CD14-positive monocyte (primary cell): ENCODE results near the gene RDH12. TPM values are rescaled to one million over a fixed set of nuclear protein-coding genes. Genes with fewer than 3 reads are reported as not detected.

Experiments used
- DNase-seq, 3 donors: peaks; one replicate each; pipeline ENCODE4 v3.0.0-alpha.2; 2011 to 2022
- H2AFZ ChIP-seq: 2 replicates; pipeline ENCODE4 v1.6.0; 2012; ENCODE audit warnings: mild to moderate bottlenecking, low read depth, low read length, inconsistent platforms; ENCODE audit not compliant: insufficient read depth, poor library complexity, severe bottlenecking
- H3K27ac ChIP-seq, 2 donors: 1 replicate in 1 of 2; 2 replicates in 1 of 2; pipeline ENCODE4 v1.5.1; 2012 to 2013; ENCODE audit warnings: low read length in 2 of 2, control low read depth in 1 of 2, inconsistent platforms in 1 of 2, low read depth in 1 of 2, mild to moderate bottlenecking in 1 of 2
- H3K27me3 ChIP-seq, 2 donors: one replicate each; pipeline versions ENCODE4 v1.6.0 to v1.6.1; 2011 to 2013; ENCODE audit warnings: low read length in 2 of 2; ENCODE audit not compliant: control insufficient read depth in 2 of 2, insufficient read depth in 2 of 2
- H3K36me3 ChIP-seq, 2 donors: replicated peaks in 1 of 2; 1 replicate in 1 of 2; 2 replicates in 1 of 2; pipeline versions ENCODE4 v1.5.1 to v1.6.1; 2012 to 2013; ENCODE audit warnings: low read length in 2 of 2, control low read depth in 1 of 2, inconsistent platforms in 1 of 2, mild to moderate bottlenecking in 1 of 2; ENCODE audit not compliant: insufficient read depth in 2 of 2, control insufficient read depth in 1 of 2
- H3K4me1 ChIP-seq, 2 donors: 1 replicate in 1 of 2; 2 replicates in 1 of 2; pipeline versions ENCODE4 v1.5.1 to v1.6.1; 2012 to 2013; ENCODE audit warnings: low read length in 2 of 2, control low read depth in 1 of 2, inconsistent platforms in 1 of 2, mild to moderate bottlenecking in 1 of 2, moderate library complexity in 1 of 2; ENCODE audit not compliant: insufficient read depth in 2 of 2, control insufficient read depth in 1 of 2
- H3K4me2 ChIP-seq: replicated peaks from 2 replicates; pipeline ENCODE3; 2012; ENCODE audit warnings: low read length, moderate library complexity, mild to moderate bottlenecking; ENCODE audit not compliant: poor library complexity, severe bottlenecking; ENCODE audit errors: extremely low read depth
- H3K4me3 ChIP-seq, 3 experiments: fragments of 200-600 bp in 1 of 3; sonication (generic) in 1 of 3; replicated peaks in 1 of 3; 1 replicate in 2 of 3; 2 replicates in 1 of 3; pipeline ENCODE4 v1.5.1; 2011 to 2013; ENCODE audit warnings: low read length in 3 of 3, mild to moderate bottlenecking in 3 of 3, control low read depth in 2 of 3, low read depth in 2 of 3, inconsistent platforms in 1 of 3, moderate library complexity in 1 of 3
- H3K79me2 ChIP-seq: 2 replicates; pipeline ENCODE4 v1.6.0; 2012; ENCODE audit warnings: mild to moderate bottlenecking, control low read depth, inconsistent platforms, low read length, moderate library complexity; ENCODE audit not compliant: insufficient read depth
- H3K9ac ChIP-seq: 2 replicates; pipeline ENCODE4 v1.6.0; 2017; ENCODE audit warnings: low read length, mild to moderate bottlenecking; ENCODE audit not compliant: insufficient read depth, poor library complexity, severe bottlenecking
- H3K9me3 ChIP-seq, 2 donors: replicated peaks in 1 of 2; 1 replicate in 1 of 2; 2 replicates in 1 of 2; pipeline versions ENCODE4 v1.5.1 to v1.6.1; 2012 to 2013; ENCODE audit warnings: low read length in 2 of 2, control low read depth in 1 of 2; ENCODE audit not compliant: control insufficient read depth in 1 of 2, insufficient read depth in 1 of 2
- H4K20me1 ChIP-seq: 2 replicates; pipeline ENCODE4 v1.6.0; 2012; ENCODE audit warnings: mild to moderate bottlenecking, low read length, control low read depth, moderate library complexity; ENCODE audit not compliant: insufficient read depth
- H3K27ac Mint-ChIP-seq, 7 donors: one replicate each; pipeline ENCODE4 v1.8.0; 2020; ENCODE audit warnings: mild to moderate bottlenecking in 7 of 7, mixed read lengths in 7 of 7, moderate library complexity in 6 of 7, inconsistent platforms in 2 of 7
- H3K27me3 Mint-ChIP-seq, 3 donors: one replicate each; pipeline ENCODE4 v1.8.0; 2021 to 2022; ENCODE audit warnings: low read depth in 3 of 3, mild to moderate bottlenecking in 3 of 3, mixed read lengths in 3 of 3, moderate library complexity in 3 of 3, inconsistent platforms in 1 of 3
- H3K36me3 Mint-ChIP-seq, 2 donors: one replicate each; pipeline ENCODE4 v1.8.0; 2020; ENCODE audit warnings: mixed read lengths in 2 of 2, inconsistent platforms in 1 of 2, mild to moderate bottlenecking in 1 of 2
- H3K4me1 Mint-ChIP-seq: one replicate; pipeline ENCODE4 v1.8.0; 2020; ENCODE audit warnings: mild to moderate bottlenecking, mixed read lengths
- H3K4me3 Mint-ChIP-seq, 2 donors: one replicate each; pipeline ENCODE4 v1.8.0; 2020; ENCODE audit warnings: mild to moderate bottlenecking in 2 of 2, mixed read lengths in 2 of 2, moderate library complexity in 1 of 2
- H3K9me3 Mint-ChIP-seq, 7 donors: one replicate each; pipeline ENCODE4 v1.8.0; 2020 to 2022; ENCODE audit warnings: mixed read lengths in 7 of 7, mild to moderate bottlenecking in 6 of 7, moderate library complexity in 6 of 7, inconsistent platforms in 2 of 7
- CTCF ChIP-seq: fragments of 200-600 bp; IDR thresholded peaks from one replicate; pipeline ENCODE4 v1.8.0; 2022; ENCODE audit warnings: antibody characterized with exemption, mild to moderate bottlenecking
- WGBS: methylation state at CpG from one replicate; pipeline ENCODE4 v1.1.5; 2013; ENCODE audit warnings: missing lambda C conversion rate; ENCODE audit not compliant: insufficient coverage; 5-methylcytosine and 5-hydroxymethylcytosine counted together
- intact Hi-C, 2 donors: fragments of 100-400 bp; cut with micrococcal nuclease; formaldehyde crosslinking; loops; one replicate each; pipeline versions ENCODE4 v1.15.0 to v1.15.1; 2023
- polyA plus RNA-seq, 3 donors: library from polyadenylated mRNA; depleted of rRNA in 1 of 3; unstranded in 2 of 3; stranded (reverse) in 1 of 3; fragments of 300-500 nt in 2 of 3; fragments of >200 nt in 1 of 3; fragmentation: Illumina TruSeq in 2 of 3; gene quantifications; 1 replicate in 2 of 3; 2 replicates in 1 of 3; pipeline ENCODE4 v1.2.3, GENCODE V29; 2012 to 2021

RDH12 gene
- polyA plus RNA-seq, 3 donors: 0.17 TPM; not detected in 2

DNA sequence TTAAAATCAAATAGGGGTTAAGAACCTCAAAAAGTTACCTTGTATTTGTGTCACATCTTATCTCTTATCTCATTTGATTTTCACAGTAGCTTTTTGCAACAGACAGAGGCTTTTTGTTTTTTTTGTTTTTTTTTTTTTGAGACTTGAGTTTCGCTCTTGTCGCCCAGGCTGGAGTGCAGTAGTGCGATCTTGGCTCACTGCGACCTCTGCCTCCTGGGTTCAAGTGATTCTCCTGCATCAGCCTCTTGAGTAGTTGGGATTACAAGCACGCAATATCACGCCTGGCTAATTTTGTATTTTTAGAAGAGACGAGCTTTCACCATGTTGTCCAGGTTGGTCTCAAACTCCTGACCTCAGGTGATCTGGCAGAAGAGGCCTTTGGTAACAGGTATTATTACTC is 25.7 kb downstream of the RDH12 start:
- 92% methylated on average over 3 of the region's 7 CpGs for WGBS
- Histone ChIP-seq H3K9me3 (peaks cover 0 to 3% of the 10 kb centered on the region in 2 donors), H3K36me3 (no peaks in the 10 kb centered on the region)

DNA sequence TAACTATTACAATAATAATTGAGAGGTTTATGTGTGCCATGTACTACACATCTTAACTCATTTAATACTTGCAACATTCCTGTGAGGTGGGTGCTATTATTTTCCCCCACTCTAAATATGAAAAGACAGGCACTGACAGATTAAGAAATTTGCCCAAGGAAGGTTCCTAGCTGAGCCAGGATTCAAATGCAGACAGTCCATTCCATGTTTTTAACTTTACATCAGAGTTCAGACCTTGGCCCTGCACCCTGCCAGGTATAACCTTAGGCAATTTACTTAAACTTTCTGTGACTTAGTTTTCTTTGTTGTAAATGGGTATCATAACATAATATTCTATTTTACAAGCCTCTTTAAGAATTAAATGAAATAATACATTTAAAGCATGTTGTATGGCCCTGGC is 26.6 kb downstream of the RDH12 start:
- peaks cover 5 to 7% (median 7%) of the 10 kb centered on the region in 3 donors for H3K27me3 Mint-ChIP-seq
- H3K4me1 ChIP-seq: no peaks in the 10 kb centered on the region
- H4K20me1 ChIP-seq: no peaks in the 10 kb centered on the region
- peaks cover 0 to 3% of the 10 kb centered on the region in 2 donors for H3K9me3 ChIP-seq
- H3K4me3 ChIP-seq: no peak overlapping the region
- intact Hi-C loops: no loop called here
- no peak overlapping the region for H3K27ac Mint-ChIP-seq
- no peak overlapping the region for H2AFZ ChIP-seq
- H3K27me3 ChIP-seq: peaks cover 5 to 6% of the 10 kb centered on the region in 2 donors
- H3K36me3 Mint-ChIP-seq: no peaks in the 10 kb centered on the region
- H3K9me3 Mint-ChIP-seq: peaks cover 0 to 13% (median 3%) of the 10 kb centered on the region in 7 donors
- H3K9ac ChIP-seq: no peak overlapping the region
- TF ChIP-seq CTCF: no peak
- DNase-seq: no peak
- H3K4me2 ChIP-seq: no peak overlapping the region
- no peaks in the 10 kb centered on the region for H3K79me2 ChIP-seq
- H3K4me3 Mint-ChIP-seq: no peak overlapping the region
- no peaks in the 10 kb centered on the region for H3K4me1 Mint-ChIP-seq
- no peaks in the 10 kb centered on the region for H3K36me3 ChIP-seq
- H3K27ac ChIP-seq: no peak overlapping the region

More for the DNA sequence above, 25.7 kb downstream of the RDH12 start:
- Histone ChIP-seq H3K79me2 (no peaks in the 10 kb centered on the region), H3K4me2 (no peak overlapping the region), H4K20me1 (no peaks in the 10 kb centered on the region), H3K9ac (no peak overlapping the region), H3K27me3 (peaks cover 6 to 13% of the 10 kb centered on the region in 2 donors), H3K27ac (no peak overlapping the region), H2AFZ (no peak overlapping the region), H3K4me3 (no peak overlapping the region), H3K4me1 (peaks cover 4 to 5% of the 10 kb centered on the region in 2 donors)
- peaks cover 8% of the 10 kb centered on the region for H3K4me1 Mint-ChIP-seq
- no peak for DNase-seq
- peaks cover 0 to 15% (median 3%) of the 10 kb centered on the region in 7 donors for H3K9me3 Mint-ChIP-seq
- peaks cover 8 to 15% (median 10%) of the 10 kb centered on the region in 3 donors for H3K27me3 Mint-ChIP-seq
- no peak for TF ChIP-seq CTCF
- no peak overlapping the region for H3K4me3 Mint-ChIP-seq
- no peaks in the 10 kb centered on the region for H3K36me3 Mint-ChIP-seq
- intact Hi-C loops: no loop called here
- no peak overlapping the region for H3K27ac Mint-ChIP-seq
